GM21786 (cell line): ENCODE data around the gene ATP9B.
"Not testable (repeated sequence)": the region's sequence is repeated elsewhere in the genome, so short reads cannot be mapped to it uniquely, and the experiment has no call there.

Experiments
- ATAC-seq: cut with Tn5 transposase; IDR thresholded peaks from one replicate; pipeline ENCODE4 v1.9.1; 2021; ENCODE audit not compliant: unreplicated experiment

ATP9B gene

DNA sequence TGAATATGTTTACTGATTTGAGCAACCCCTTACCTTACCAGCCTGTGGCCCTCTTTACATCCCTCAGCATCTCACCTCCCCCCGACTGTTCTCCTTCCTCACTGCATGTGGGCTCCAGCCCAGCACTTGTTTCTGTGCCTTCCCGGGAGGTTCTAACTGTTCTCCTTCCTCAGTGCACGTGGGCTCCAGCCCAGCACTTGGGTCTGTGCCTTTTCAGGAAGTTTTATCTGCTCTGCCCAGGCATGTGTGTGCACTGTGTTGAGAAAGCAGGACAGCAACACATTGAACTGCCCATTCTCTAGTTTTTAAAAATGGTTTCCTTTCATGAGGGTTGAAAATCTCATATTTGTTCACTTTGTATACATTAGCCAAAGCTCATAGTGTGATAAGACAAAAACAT lies 158.4 kb downstream of the ATP9B start:
- ATAC-seq, result no peak

DNA sequence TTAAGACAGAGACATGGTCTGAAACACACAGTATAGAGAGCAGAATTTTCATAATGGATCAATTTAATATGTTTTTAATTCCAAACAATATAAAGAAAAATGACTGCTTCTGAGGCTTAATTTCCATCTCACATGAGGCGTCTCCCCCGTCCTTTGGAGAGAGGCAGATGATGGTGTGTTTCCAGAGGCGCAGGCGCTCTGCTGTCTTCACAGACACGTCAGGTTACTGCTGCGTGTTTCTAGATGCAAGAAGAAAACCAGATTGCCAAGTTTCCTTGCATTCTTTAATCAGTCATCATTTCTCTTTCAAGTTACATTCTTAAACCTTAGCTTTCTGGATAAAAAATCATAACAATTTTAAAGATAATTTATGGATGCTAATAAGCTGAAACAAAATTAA lies 160.2 kb downstream of the ATP9B start:
- ATAC-seq, result no peak

DNA sequence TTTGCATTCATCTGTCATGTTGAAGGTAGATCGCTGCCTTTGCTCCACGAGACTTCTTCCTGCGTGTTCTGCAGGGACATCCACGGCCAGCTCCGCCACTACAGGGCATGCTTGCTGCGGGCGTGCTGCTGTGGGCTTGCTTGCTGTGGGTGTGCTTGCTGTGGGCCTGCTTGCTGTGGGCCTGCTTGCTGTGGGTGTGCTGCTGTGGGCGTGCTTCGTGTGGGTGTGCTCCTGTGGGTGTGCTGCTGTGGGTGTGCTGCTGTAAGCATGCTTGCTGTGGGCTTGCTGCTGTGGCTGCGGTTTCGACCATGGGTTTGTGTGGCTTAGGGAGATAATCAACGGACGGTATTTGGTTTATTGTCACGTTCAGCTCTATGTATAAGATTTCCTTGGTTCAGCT lies 165.2 kb downstream of the ATP9B start:
- no peak for ATAC-seq

DNA sequence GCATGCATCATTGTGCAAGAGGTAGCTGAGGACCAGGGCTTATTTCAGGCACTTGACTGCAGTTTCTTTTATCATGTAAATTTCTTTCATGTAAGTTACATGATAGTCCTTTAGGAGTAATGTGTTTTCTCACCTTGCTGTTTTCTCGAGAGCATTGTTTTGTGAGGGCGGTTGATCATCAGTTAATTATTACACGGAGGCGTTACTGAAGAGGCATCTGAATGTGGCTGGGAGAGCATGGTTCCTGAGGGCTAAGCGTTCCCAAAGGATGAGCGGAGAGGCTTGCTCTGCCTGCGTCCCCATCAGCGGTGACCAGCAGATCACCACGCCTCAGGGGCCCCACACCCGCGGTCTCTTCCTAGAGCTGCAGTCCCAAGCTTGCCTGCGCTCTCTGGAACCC lies 170.4 kb downstream of the ATP9B start:
- ATAC-seq, result no peak

DNA sequence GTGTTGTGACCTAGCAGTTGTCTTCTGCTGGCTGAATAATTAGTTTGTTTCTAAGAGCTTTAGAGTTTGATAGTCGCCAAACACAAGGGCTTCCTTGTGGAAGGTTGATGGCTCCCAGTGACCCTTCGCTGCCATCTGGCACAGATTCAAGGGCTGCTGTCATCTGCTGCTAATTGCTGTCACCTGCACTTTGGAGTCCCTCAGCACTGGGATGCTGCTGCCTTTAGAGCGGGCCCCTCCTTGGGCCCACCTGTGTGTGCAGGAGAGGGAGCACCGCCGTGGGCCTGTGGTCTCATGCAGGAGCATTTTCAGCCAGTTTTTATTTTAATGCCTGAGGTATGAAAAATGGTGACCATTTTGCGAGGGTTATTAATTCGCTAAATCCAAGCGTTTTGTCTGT lies 172.6 kb downstream of the ATP9B start:
- ATAC-seq, result no peak

DNA sequence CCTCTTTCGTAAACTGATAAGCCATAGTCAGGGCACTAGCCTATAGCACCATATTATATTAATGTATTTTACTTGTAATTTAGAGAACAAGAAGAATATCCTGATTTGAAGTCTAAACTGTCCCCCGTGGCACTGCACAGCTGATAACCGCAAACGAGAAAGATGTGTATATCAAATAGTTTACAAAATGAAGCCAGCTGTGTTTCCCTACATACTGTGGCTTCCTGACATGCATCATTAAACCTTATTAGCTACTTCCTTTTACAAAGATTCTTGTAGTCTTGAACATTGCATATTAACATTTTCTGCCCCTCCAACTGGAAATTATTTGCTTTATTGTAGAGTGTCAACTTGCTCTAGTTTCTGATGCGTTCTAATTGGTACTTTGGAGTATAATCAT lies 173.1 kb downstream of the ATP9B start:
- no peak for ATAC-seq

DNA sequence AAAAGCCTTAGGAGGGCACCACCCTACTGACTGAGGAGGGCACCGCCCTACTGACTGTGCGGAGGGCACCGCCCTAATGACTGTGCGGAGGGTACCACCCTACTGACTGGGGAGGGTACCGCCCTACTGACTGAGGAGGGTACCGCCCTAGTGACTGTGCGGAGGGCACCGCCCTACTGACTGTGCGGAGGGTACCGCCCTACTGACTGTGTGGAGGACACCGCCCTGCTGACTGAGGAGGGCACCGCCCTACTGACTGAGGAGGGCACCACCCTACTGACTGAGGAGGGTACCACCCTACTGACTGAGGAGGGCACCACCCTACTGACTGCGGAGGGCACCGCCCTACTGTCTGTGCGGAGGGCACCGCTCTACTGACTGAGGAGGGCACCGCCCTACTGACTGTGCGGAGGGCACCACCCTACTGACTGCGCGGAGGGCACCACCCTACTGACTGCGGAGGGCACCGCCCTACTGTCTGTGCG lies 176.4 kb downstream of the ATP9B start:
- no peak for ATAC-seq

DNA sequence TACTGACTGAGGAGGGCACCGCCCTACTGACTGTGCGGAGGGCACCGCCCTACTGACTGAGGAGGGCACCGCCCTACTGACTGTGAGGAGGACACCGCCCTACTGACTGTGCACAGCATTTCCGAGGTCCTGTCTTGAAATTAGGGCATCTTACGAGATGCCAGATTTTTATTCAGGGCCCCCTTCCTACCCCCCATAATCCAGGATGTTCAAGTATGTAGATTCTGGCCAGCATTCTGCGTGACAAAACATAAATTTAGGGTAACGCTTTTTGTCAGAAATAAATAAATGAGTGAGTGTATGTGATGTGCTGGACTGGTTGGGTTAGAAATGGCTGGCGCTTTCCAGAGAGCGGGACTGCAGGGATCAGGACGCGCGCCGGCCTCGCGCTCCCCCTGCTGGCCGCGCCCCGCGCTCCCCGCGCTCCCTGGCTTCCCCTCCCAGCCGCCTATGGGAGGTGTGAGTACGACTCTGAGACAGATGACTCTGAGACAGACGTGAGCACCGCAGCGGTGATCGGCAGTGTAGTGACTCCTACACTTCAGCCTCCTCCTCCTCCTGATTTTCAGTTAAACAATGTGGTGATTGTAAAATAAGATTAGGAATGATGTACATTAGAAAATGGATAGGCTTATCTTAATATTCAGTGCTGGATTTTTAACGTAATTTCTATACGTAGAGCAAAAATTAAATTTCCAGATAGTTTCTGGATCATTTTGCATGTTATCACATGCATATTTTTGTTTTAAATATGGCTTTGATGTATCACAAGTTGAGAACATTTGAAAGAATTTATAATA lies 177.3 kb downstream of the ATP9B start:
- peak; percentile 94 for ATAC-seq

DNA sequence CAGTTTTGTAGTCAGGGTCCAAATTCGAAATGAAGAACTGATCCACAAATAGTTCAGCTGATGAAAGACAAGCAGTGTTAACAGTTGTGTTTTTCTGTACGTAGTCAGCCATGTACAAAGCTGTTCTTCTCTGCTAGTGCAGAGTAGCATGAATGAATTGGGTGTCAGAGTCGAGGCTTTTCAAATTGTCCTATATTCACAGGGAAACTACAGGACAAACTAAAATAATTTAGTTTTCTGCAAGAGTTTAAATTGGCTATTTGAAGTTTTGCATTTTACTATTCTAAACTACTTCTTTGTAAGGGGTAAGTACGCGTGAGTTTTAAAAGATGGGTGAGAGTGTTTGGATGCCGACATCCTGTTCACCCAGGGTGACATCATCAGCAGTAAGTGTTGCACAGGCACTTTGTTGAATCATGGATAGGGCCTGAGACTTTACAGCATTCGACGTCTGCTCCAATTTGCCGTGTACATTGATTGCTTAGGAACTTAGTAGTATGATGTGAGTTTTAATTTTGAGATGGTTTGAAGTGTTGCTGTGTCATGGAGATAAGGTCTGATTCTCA lies 179.4 kb downstream of the ATP9B start:
- ATAC-seq, result no peak

DNA sequence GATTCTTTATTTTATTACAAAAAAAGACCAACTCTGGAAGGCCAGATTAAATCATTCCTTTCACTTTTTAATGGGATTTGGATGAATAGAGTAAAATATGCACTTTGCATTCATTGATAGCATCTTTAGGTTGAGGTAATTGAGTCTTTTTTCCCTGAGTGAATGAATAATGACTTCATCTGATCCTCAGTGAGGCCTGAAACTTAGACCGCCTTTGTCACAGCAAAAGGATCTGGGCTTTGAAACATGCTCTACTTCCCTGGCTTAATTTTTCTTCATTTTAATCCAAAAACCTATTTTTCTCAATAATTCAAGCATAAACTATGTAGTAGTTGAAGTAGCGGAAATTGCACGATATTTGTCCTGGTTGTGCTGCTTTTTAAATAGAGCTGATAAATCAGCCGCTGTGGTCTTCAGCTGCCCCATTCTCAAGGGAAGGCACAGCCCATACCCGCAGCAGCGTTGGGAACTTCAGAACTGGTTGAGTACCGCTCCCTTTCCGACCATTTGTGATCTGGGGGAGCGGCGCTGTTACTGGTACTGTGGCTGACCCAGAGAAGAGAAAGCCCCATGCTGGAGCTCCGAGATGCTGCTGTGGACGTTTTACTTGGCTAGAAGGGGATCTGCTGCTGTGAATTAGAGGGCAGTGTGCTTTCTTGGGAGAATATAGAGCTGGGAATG lies 181.2 kb downstream of the ATP9B start:
- ATAC-seq, result no peak

DNA sequence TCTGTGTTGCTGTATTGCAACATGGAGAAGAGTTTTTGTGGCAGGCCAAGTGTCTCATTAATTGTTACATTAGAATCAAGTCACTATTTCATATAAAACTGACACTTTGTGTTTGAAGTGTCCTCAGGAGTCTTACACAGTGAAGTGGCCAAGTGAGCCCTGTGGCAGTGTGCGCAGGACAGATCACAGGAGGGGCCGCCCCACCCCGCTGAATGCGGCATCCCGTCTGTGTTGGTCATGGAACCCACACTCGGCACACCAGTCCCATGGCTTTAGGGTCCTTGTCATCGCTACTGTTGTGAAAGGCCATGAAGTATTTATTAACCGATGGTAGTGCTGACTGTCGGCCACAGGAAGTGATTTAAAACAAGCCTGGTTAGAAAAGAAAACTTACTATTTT lies 181.8 kb downstream of the ATP9B start:
- ATAC-seq, result no peak

DNA sequence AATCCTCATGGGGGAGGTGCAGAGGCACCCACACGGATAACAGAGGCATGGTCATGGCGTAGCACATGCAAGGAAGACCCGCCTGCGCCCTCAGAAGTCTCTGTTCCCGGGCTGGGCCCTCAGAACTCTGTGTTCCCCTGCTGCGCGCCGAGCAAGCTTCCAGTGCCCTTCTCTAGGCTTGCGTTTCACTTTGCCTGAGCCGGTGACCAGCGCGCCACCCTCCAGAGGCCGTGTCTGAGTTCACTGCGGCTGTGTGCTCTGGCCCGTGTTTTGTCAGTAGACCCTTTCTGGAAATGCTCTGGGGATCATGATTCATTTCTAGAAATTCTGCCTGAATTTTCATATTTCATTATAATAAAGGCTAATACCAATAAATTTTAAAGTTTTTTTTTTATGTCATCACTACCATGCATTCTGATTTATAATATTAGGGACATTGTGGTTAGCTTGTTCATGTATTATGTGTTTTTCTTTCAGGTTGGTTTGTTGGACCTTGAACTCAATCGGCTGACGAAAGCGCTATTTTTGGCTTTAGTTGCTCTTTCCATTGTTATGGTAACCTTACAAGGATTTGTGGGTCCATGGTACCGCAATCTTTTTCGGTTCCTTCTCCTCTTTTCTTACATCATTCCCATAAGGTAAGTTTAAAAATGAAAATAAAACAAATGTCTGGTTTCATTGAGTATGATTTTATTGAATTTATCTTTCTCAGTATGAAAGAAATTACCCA lies 183.9 kb downstream of the ATP9B start:
- no peak for ATAC-seq

DNA sequence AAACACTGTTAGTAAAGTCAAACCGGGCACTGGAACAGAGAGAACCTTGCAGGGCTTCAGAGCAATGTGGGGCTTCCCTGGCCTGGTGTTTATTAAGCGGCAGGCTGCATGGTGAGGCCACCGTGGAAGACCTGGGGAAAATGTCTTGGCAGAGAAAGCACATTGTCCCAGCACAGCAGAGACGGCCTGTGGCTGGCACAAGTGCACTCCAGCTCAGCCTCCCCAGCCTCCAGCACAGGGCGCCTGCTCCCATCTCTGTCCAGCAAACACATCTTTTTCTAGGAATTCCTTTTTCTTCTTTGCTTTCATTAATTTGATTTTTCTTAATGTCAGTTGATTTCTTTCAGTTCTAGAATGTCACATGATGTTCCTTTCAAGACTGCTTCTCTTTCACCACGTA lies 188.3 kb downstream of the ATP9B start:
- ATAC-seq, result no peak

DNA sequence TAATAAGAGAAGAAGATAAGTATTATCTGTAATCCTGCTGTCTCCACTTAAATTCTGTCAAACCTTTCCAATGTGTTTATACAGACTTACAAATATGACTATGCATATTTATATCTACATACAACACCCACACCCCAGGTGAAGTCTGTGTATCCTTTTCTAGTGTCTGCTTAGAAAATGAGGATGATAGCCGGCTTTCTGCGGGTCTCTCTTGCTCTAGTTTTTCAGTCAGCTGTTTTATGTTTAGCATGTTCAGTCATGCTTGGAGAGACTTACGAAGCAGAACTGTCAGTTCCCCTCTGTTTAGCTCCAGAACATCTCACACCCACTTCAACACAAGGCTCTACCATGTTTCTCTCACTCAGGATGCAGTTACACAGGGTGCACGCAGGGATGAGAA lies 189.3 kb downstream of the ATP9B start:
- ATAC-seq, result peak; percentile 66

DNA sequence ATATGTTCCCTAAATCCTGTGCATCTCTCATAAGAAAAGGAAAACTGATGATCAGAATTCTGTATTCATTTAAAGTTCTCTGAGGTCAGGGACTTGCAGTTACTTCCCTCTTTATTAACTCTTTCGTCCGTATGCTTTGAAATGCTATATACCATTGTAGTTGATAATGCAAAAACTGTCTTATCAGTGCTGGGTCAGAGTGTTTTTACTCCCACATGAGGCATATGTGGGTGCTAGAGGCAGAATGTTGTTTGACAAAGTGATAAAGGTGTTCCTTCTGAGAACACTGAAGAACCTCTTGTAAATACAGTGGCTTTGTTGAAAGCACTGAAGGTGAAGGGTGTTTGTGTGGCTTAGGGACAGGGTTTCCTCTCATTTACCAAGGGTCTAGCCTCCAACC lies 190.0 kb downstream of the ATP9B start:
- no peak for ATAC-seq

DNA sequence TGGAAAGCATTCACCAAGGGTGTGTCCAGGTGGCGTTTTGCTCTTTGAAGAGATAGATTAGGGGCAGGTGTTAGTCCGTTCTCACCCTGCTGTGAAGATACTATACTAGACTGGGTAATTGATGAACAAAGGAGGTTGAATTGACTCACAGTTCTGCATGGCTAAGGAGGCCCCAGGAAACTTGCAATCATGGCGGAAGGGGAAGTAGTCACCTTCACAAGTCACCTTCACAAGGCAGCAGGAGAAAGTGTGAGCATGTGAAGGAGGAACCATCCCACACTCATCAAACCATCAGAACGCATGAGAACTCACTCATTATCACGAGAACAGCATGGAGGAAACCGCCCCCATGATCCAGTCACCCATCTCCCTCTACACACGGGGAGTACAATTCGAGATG lies 190.8 kb downstream of the ATP9B start:
- no peak for ATAC-seq

DNA sequence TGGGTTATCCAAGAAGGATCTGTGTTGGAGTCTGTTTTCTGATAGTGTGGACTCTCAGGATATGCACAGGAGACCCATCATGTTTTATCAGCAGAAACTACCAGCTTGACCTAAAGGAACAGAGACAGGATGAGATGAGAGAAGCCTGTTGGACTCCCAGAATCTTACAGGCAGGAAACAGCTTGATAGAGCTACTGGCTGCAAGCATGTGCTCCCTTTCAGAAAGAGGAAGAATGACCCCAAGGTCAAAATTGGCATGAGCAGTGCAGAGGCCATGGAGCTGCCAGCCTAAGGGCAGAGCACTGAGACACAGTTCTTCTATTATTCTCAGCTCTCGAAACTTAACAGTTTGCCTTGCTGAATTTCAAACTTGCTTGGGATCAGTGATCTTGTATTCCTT lies 191.3 kb downstream of the ATP9B start:
- ATAC-seq, result no peak

DNA sequence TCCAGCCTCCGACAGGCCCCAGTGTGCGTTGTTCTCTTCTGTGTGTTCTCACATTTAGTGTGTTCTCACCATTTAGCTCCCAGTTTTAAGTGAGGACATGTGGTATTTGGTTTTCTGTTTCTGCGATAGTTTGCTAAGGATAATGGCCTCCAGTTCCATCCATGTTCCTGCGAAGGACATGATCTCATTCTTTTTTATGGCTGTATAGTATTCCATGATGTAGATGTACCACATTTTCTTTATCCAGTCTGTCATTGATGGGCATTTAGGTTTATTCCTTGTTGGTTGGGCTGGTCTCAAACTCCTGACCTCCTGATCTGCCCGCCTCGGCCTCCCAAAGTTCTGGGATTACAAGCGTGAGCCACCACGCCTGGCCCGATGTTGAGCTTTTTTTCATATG lies 195.9 kb downstream of the ATP9B start:
- not testable (repeated sequence) for ATAC-seq

DNA sequence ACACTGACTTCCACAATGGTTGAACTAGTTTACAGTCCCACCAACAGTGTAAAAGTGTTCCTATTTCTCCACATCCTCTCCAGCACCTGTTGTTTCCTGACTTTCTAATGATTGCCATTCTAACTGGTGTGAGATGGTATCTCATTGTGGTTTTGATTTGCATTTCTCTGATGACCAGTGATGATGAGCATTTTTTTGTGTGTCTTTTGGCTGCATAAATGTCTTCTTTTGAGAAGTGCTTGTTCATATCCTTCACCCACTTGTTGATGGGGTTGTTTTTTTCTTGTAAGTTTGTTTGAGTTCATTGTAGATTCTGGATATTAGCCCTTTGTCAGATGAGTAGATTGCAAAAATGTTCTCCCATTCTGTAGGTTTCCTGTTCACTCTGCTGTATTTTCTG lies 202.6 kb downstream of the ATP9B start:
- not testable (repeated sequence) for ATAC-seq

DNA sequence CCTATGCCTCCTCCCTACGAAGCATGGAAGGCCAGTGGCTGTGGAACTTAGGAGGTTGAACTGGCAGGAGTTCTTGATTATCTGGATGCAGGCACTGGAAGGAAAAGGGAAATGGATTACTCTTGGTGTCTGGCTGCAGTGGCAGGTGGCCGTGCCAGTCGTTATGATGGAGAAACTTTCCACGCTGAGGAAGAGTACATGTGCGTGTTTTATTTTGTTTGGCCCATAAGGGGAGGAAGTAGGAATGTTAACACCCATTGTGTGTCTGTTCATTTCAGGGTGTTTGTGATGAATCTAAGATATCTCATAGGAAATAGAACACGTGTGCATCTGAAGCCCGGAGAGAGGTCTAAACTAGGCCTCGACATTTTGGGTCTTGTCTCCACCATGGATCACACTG lies 203.7 kb downstream of the ATP9B start:
- no peak for ATAC-seq

DNA sequence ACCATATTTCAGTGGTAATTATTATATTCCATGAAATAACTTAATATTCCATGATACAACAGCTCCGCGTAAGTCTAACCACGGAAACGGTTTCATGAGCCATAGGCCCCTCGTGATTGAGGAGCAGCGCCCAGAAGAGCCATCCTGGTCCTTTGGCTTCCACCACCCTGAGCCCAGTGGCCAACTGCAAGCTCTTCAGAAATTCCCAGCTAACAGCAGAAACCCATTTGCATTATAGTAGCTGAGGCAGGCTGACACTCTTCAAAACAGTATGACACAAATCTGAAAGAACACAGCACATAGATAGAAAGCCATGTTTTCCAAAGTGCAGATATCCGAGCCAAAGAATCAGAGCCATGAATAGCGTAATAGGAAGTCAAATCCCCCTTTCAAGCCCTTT lies 205.6 kb downstream of the ATP9B start:
- no peak for ATAC-seq

DNA sequence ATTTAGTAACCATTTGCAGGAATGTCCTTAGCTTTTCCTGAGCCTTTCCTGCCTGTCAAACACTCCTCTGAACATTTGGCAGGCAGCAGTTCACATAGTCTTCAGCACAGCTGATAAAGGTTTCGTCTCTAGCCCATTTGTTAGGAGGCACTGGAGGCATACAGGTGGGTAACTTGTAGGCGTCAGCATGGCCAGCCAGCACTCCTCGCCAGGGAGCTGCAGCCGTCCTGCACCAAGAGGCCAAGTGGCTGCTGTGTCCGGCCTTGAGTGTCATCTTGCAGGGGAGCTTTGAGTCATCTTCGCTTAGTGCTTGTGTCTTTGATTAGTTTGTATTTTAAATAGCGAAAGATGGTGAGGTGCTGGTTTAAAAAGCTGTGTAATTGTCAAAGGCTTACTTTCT lies 206.3 kb downstream of the ATP9B start:
- no peak for ATAC-seq
